GM12891 (cell line): ENCODE measurements around the gene USP11.

ENCODE experiments used
- DNase-seq: peaks from one replicate; pipeline ENCODE4 v3.0.0; 2011; ENCODE audit warnings: low spot score; ENCODE audit not compliant: insufficient read length
- FAIRE-seq: peaks from 2 replicates; lab custom pipeline; 2011; peaks lifted over from hg19 to GRCh38; lab: Jason Lieb, UNC
- PAX5 ChIP-seq: IDR thresholded peaks from 2 replicates; pipeline ENCODE4 v1.6.1; 2011; ENCODE audit warnings: low read length, moderate library complexity, mild to moderate bottlenecking; ENCODE audit not compliant: insufficient read depth, severe bottlenecking
- POLR2A ChIP-seq: IDR thresholded peaks from 2 replicates; pipeline ENCODE4 v1.6.1; 2011; ENCODE audit warnings: low read depth, low read length, control low read depth
- POLR2AphosphoS5 ChIP-seq: IDR thresholded peaks from 2 replicates; pipeline ENCODE4 v1.6.1; 2011; ENCODE audit warnings: low read depth, low read length, control low read depth
- POU2F2 ChIP-seq: IDR thresholded peaks from 2 replicates; pipeline ENCODE4 v1.6.1; 2011; ENCODE audit warnings: low read depth, mild to moderate bottlenecking, control low read depth, low read length, moderate library complexity
- SPI1 ChIP-seq: IDR thresholded peaks from 2 replicates; pipeline ENCODE4 v1.6.1; 2011; ENCODE audit warnings: low read depth, low read length, control low read depth
- TAF1 ChIP-seq: IDR thresholded peaks from 2 replicates; pipeline ENCODE4 v1.6.1; 2011; ENCODE audit warnings: low read depth, low read length, control low read depth

USP11 gene

GRCh38 chrX:47232197-47232802, 509 bp upstream of the USP11 start:
- FAIRE-seq: no peak
- DNase-seq: no peak
- TF ChIP-seq PAX5 (no peak), SPI1 (no peak), POLR2A (no peak), POU2F2 (no peak), POLR2AphosphoS5 (no peak), TAF1 (no peak)

- TF ChIP-seq PAX5 (no peak), SPI1 (no peak), POLR2AphosphoS5 (peak; percentile 60; the same call in 1 of the 2 replicates), POLR2A (peak; percentile 81), TAF1 (peak; percentile 80), POU2F2 (peak; percentile 51; the same call in 1 of the 2 replicates)
- FAIRE-seq (peak; percentile 94), DNase-seq (peak; percentile 75)
Observed at GRCh38 chrX:47233333-47234113, 714 bp downstream of the USP11 start.

GRCh38 chrX:47234583-47234982, 1.8 kb downstream of the USP11 start:
- no peak for DNase-seq
- no peak for TF ChIP-seq POU2F2
- no peak for TF ChIP-seq POLR2AphosphoS5
- TF ChIP-seq POLR2A: no peak
- no peak for TF ChIP-seq PAX5
- FAIRE-seq: no peak

- no peak for DNase-seq
- TF ChIP-seq POU2F2: no peak
- TF ChIP-seq TAF1: no peak
- no peak for TF ChIP-seq PAX5
- TF ChIP-seq POLR2AphosphoS5: no peak
- TF ChIP-seq POLR2A: no peak
- no peak for TF ChIP-seq SPI1
- no peak for FAIRE-seq
Observed at GRCh38 chrX:47235691-47236103, 2.9 kb downstream of the USP11 start.

- FAIRE-seq: no peak
- TF ChIP-seq POU2F2 (no peak), PAX5 (no peak), POLR2A (no peak), POLR2AphosphoS5 (0 out of 2 replicates have a peak, but pooled peaks have one; percentile 8)
- no peak for DNase-seq
Observed at GRCh38 chrX:47239199-47239598, 6.4 kb downstream of the USP11 start.

- no peak for TF ChIP-seq SPI1
- no peak for TF ChIP-seq POU2F2
- TF ChIP-seq PAX5: no peak
- TF ChIP-seq TAF1: no peak
- TF ChIP-seq POLR2AphosphoS5: no peak
- no peak for TF ChIP-seq POLR2A
- DNase-seq (no peak), FAIRE-seq (peak; percentile 78)
Observed at GRCh38 chrX:47239898-47240545, 7.2 kb downstream of the USP11 start.

- TF ChIP-seq POLR2A (no peak), POLR2AphosphoS5 (no peak), TAF1 (no peak), POU2F2 (no peak), PAX5 (no peak), SPI1 (no peak)
- DNase-seq (no peak), FAIRE-seq (no peak)
Observed at GRCh38 chrX:47240619-47241018, 7.8 kb downstream of the USP11 start.

GRCh38 chrX:47241201-47242011, 8.6 kb downstream of the USP11 start:
- TF ChIP-seq POLR2A: no peak
- TF ChIP-seq SPI1: no peak
- no peak for TF ChIP-seq PAX5
- TF ChIP-seq TAF1: no peak
- TF ChIP-seq POLR2AphosphoS5: no peak
- TF ChIP-seq POU2F2: no peak
- no peak for DNase-seq
- no peak for FAIRE-seq
